K562 (cell line): ENCODE data around the gene RDH5. TPM values are rescaled to one million over a fixed set of nuclear protein-coding genes. Genes with fewer than 3 reads are reported as not detected.

Experiments
- ATAC-seq: fragments of 200-7000 bp; cut with Tn5 transposase; 3 replicates; pipeline ENCODE4 v1.9.1; 2020; ENCODE audit warnings: moderate library complexity
- BruUV-seq: library from RNA; stranded (reverse); fragments of 400-500 nt; replicated peaks from 2 replicates; lab custom pipeline; 2021; lab: Mats Ljungman, UMichigan
- CTCF ChIA-PET: fragments of 300-600 bp; formaldehyde crosslinking; extraction: SDS; loops from one replicate; lab custom pipeline; 2021; ENCODE audit warnings: low intra/inter-chr PET ratio; lab: Yijun Ruan, JAX
- POLR2A ChIA-PET: fragments of 300-600, 350-650 bp; sonication (Branson Sonifier 250); formaldehyde crosslinking; extraction: SDS; loops from one replicate; lab custom pipeline; 2021; ENCODE audit warnings: antibody characterized with exemption, inconsistent platforms; lab: Yijun Ruan, JAX
- DNase-seq, 4 experiments: peaks; one replicate each; pipeline versions ENCODE4 v3.0.0 to v3.0.0-alpha.2; 2011 to 2018; ENCODE audit warnings: low spot score in 3 of 4, mixed read lengths in 3 of 4; ENCODE audit errors: extremely low read depth in 1 of 4
- FAIRE-seq: peaks from 2 replicates; lab custom pipeline; 2011; peaks lifted over from hg19 to GRCh38; lab: Jason Lieb, UNC
- H2AFZ ChIP-seq: 2 replicates; pipeline ENCODE4 v1.6.0; 2011; ENCODE audit warnings: low read depth, low read length, control low read depth, inconsistent platforms
- H3K27ac ChIP-seq: fragments of 200-600 bp; 3 replicates; pipeline ENCODE4 v1.8.0; 2011; ENCODE audit warnings: low read depth, mild to moderate bottlenecking, control low read depth, inconsistent platforms, low read length, moderate library complexity, mixed read lengths; ENCODE audit errors: extremely low read depth
- H3K27me3 ChIP-seq, 2 experiments: fragments of 300-600 bp in 1 of 2; 2 replicates in 1 of 2; 3 replicates in 1 of 2; pipeline versions ENCODE4 v1.6.0 to v1.8.0; 2011; ENCODE audit warnings: inconsistent platforms in 2 of 2, low read length in 2 of 2, mild to moderate bottlenecking in 1 of 2, mixed read lengths in 1 of 2, moderate library complexity in 1 of 2; ENCODE audit not compliant: control insufficient read depth in 2 of 2, insufficient read depth in 2 of 2
- H3K36me3 ChIP-seq: fragments of 300-600 bp; 3 replicates; pipeline ENCODE4 v1.8.0; 2011; ENCODE audit warnings: mild to moderate bottlenecking, low read length, inconsistent platforms; ENCODE audit not compliant: control insufficient read depth, insufficient read depth
- H3K4me1 ChIP-seq, 2 experiments: fragments of 200-600 bp in 1 of 2; replicated peaks in 1 of 2; 2 replicates in 1 of 2; 3 replicates in 1 of 2; pipeline versions ENCODE4 v1.5.1 to v1.8.0; 2011; ENCODE audit warnings: inconsistent platforms in 2 of 2, low read length in 2 of 2, mild to moderate bottlenecking in 1 of 2, mixed read lengths in 1 of 2, moderate library complexity in 1 of 2; ENCODE audit not compliant: control insufficient read depth in 2 of 2, insufficient read depth in 2 of 2
- H3K4me2 ChIP-seq: 2 replicates; pipeline ENCODE4 v1.6.1; 2011; ENCODE audit warnings: low read length, control low read depth, inconsistent platforms, mixed read lengths; ENCODE audit not compliant: insufficient read depth
- H3K4me3 ChIP-seq: fragments of 200-600 bp; sonication (generic), shearing (Covaris generic); 2 replicates; pipeline ENCODE4 v1.5.1; 2016; ENCODE audit warnings: control low read depth, inconsistent platforms
- H3K79me2 ChIP-seq: fragments of 200-600 bp; 3 replicates; pipeline ENCODE4 v1.8.0; 2011; ENCODE audit warnings: low read length, inconsistent platforms; ENCODE audit not compliant: control insufficient read depth, insufficient read depth
- H3K9ac ChIP-seq, 2 experiments: 2 replicates each; pipeline versions ENCODE4 v1.6.0 to v1.6.1; 2011; ENCODE audit warnings: low read depth in 2 of 2, low read length in 2 of 2, control low read depth in 1 of 2, inconsistent platforms in 1 of 2, mild to moderate bottlenecking in 1 of 2, mixed read lengths in 1 of 2; ENCODE audit not compliant: insufficient read depth in 1 of 2
- H3K9me1 ChIP-seq: one replicate; pipeline ENCODE4 v1.6.0; 2011; ENCODE audit warnings: inconsistent platforms, mild to moderate bottlenecking, low read length, moderate library complexity; ENCODE audit not compliant: control insufficient read depth, insufficient read depth
- H3K9me3 ChIP-seq: replicated peaks from 2 replicates; pipeline ENCODE4 v1.5.1; 2011; ENCODE audit warnings: low read depth, low read length, inconsistent platforms; ENCODE audit not compliant: control insufficient read depth, insufficient read depth
- H4K20me1 ChIP-seq: replicated peaks from 2 replicates; pipeline ENCODE4 v1.6.1; 2011; ENCODE audit warnings: low read length, inconsistent platforms, mixed read lengths; ENCODE audit not compliant: control insufficient read depth, insufficient read depth
- ATF7 ChIP-seq: fragments of 450-650 bp; IDR thresholded peaks from 2 replicates; pipeline ENCODE4 v1.7.1; 2014; ENCODE audit warnings: mild to moderate bottlenecking, moderate library complexity
- FIP1L1 ChIP-seq: fragments of 200-400 bp; formaldehyde crosslinking; IDR thresholded peaks from 2 replicates; pipeline ENCODE4 v1.6.1; 2018; ENCODE audit warnings: mild to moderate bottlenecking, low read depth, low read length; ENCODE audit not compliant: poor library complexity, severe bottlenecking
- NFIC ChIP-seq: fragments of 450-650 bp; IDR thresholded peaks from 2 replicates; pipeline ENCODE4 v1.6.1; 2017; ENCODE audit warnings: mild to moderate bottlenecking, inconsistent platforms
- SAFB ChIP-seq: fragments of 200-400 bp; formaldehyde crosslinking; IDR thresholded peaks from 2 replicates; pipeline ENCODE4 v1.6.1; 2017; ENCODE audit warnings: low read depth, low read length, borderline replicate concordance
- TCF3 ChIP-seq: sonication (generic); formaldehyde crosslinking; IDR thresholded peaks from 2 replicates; pipeline ENCODE4 v1.4.0; 2020; ENCODE audit warnings: mild to moderate bottlenecking, missing genetic modification reagents
- YY1 ChIP-seq, 3 experiments: IDR thresholded peaks; 2 replicates each; pipeline ENCODE4 v1.6.1; 2011; ENCODE audit warnings: low read length in 2 of 3, mild to moderate bottlenecking in 2 of 3, moderate library complexity in 2 of 3, borderline replicate concordance in 1 of 3, control low read depth in 1 of 3, low read depth in 1 of 3; ENCODE audit not compliant: insufficient read depth in 3 of 3, insufficient replicate concordance in 2 of 3, control insufficient read depth in 1 of 3, insufficient read length in 1 of 3; ENCODE audit errors: extremely low read depth in 1 of 3
- ZNF133 ChIP-seq: fragments of 250-450 bp; sonication (Bioruptor Pico); IDR thresholded peaks from 2 replicates; pipeline ENCODE4 v1.4.0; 2020; ENCODE audit warnings: mild to moderate bottlenecking
- ZNF79 ChIP-seq: fragments of 250-450 bp; sonication (Bioruptor Pico); IDR thresholded peaks from 2 replicates; pipeline ENCODE4 v1.4.0; 2020; ENCODE audit warnings: low read depth, mild to moderate bottlenecking, moderate library complexity
- WGBS: fragments of 100-300 bp; shearing (Covaris generic); methylation state at CpG from one replicate; pipeline ENCODE4 v1.1.6; 2016; ENCODE audit warnings: low coverage, mixed read lengths; ENCODE audit not compliant: insufficient coverage; ENCODE audit errors: missing lambda C conversion rate; 5-methylcytosine and 5-hydroxymethylcytosine counted together
- in situ Hi-C: fragments of 300-500 bp; cut with MboI; formaldehyde crosslinking; loops from 4 replicates; pipeline ENCODE4 v1.15.0; 2018; ENCODE audit warnings: inconsistent platforms, mixed read lengths
- intact Hi-C: fragments of 100-400 bp; cut with micrococcal nuclease; formaldehyde crosslinking; loops from 2 replicates; pipeline ENCODE4 v1.14.2; 2022
- polyA plus RNA-seq, 8 experiments: library from polyadenylated mRNA; depleted of rRNA in 4 of 8; stranded (reverse) in 5 of 8; unstranded in 3 of 8; fragments of >200 nt; fragmentation: Nextera tagmentation in 2 of 8; fragmentation: Illumina TruSeq in 1 of 8; extraction: Ambion mirVana in 2 of 8; extraction: Trizol in 1 of 8; gene quantifications; 2 replicates each; pipeline versions ENCODE4 v1.2.1 to v1.2.3, GENCODE V29; 2011 to 2014; ENCODE audit warnings: inconsistent platforms in 1 of 8, missing spikeins in 1 of 8
- small RNA-seq: library from RNA; depleted of rRNA; stranded (forward); fragments of <200 nt; gene quantifications from one replicate; pipeline ENCODE3, GENCODE V24; 2014
- total RNA-seq, 7 experiments: library from RNA; depleted of rRNA in 6 of 7; stranded (reverse); fragments of >200 nt in 6 of 7; fragmentation: Illumina TruSeq in 2 of 7; extraction: Trizol in 2 of 7; gene quantifications; 2 replicates each; pipeline versions ENCODE4 v1.2.1 to v1.2.3, GENCODE V29; 2011 to 2021; ENCODE audit warnings: low replicate concordance in 1 of 7
- TF ChIP-seq, protein P1 (sequence below): fragments of 450-650 bp; IDR thresholded peaks from 2 replicates; pipeline ENCODE4 v1.6.1; 2016; ENCODE audit warnings: mild to moderate bottlenecking

The RDH5 gene
- total and polyA plus RNA-seq, 9 of the 15 experiments (the other 6 are each of a cell fraction or from before 2014, with no cell fraction given), result 0.28 to 2.0 (median 1.1) TPM; not detected in 1

DNA sequence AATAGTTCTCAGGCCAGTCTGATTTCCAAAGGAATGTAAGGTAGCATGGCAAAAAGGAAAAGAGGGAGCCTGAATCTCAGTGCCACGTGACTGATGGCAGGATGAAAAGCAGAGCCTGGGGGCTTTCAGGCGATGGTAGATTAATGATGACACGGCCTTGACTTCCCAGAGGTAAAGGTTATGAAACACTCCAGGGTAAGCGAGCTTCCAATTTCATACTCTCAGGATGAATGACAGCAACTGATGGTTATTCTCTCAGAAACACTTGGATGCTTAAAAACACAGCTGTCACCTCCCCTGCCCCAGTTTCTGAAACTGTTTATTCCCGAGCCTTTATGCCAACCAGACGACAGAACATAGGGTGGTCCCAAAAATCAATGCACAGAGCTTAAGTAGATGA lies 51.5 kb downstream of the RDH5 start:
- FAIRE-seq, result no peak
- POLR2A ChIA-PET, result interaction anchor here (0.7 to 1.8 kb wide), 6 partner anchors 9 to 156 kb away, joined by 3 to 8 read pairs (median 5); partner anchors contain the start of gene PYM1

More for the DNA sequence above, 51.5 kb downstream of the RDH5 start:
- H4K20me1 ChIP-seq, result no peaks in the 10 kb centered on the region
- CTCF ChIA-PET, result no interaction called here
- H3K27ac ChIP-seq, result no peak overlapping the region
- no peak overlapping the region for H3K9ac ChIP-seq
- TF ChIP-seq, protein P1, sequence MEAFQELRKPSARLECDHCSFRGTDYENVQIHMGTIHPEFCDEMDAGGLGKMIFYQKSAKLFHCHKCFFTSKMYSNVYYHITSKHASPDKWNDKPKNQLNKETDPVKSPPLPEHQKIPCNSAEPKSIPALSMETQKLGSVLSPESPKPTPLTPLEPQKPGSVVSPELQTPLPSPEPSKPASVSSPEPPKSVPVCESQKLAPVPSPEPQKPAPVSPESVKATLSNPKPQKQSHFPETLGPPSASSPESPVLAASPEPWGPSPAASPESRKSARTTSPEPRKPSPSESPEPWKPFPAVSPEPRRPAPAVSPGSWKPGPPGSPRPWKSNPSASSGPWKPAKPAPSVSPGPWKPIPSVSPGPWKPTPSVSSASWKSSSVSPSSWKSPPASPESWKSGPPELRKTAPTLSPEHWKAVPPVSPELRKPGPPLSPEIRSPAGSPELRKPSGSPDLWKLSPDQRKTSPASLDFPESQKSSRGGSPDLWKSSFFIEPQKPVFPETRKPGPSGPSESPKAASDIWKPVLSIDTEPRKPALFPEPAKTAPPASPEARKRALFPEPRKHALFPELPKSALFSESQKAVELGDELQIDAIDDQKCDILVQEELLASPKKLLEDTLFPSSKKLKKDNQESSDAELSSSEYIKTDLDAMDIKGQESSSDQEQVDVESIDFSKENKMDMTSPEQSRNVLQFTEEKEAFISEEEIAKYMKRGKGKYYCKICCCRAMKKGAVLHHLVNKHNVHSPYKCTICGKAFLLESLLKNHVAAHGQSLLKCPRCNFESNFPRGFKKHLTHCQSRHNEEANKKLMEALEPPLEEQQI, result no peak
- TF ChIP-seq SAFB (no peak), TCF3 (CRISPR knock-in tag) (no peak), YY1 (IDR thresholded peaks at IDR 0.05; ENCODE audit: borderline replicate concordance in 1 of 3, control insufficient read depth in 1 of 3, extremely low read depth in 1 of 3, insufficient read depth in 3 of 3, insufficient read length in 1 of 3, insufficient replicate concordance in 2 of 3, low read depth in 1 of 3, low read length in 2 of 3) (no peak), ZNF79 (CRISPR knock-in tag) (no peak), NFIC (no peak), ZNF133 (CRISPR knock-in tag) (no peak), ATF7 (no peak), FIP1L1 (no peak)
- TF ChIP-seq, all 486 proteins: peak for 0
- Histone ChIP-seq H3K79me2 (peaks cover 16% of the 10 kb centered on the region), H3K36me3 (peaks cover 68% of the 10 kb centered on the region), H3K4me2 (no peak overlapping the region), H3K4me3 (no peak overlapping the region), H3K27me3 (no peaks in the 10 kb centered on the region), H3K9me1 (peaks cover 4% of the 10 kb centered on the region), H2AFZ (no peak overlapping the region), H3K4me1 (no peaks in the 10 kb centered on the region), H3K9me3 (no peaks in the 10 kb centered on the region)
- ATAC-seq, result no peak
- no peak for DNase-seq
- WGBS, result 91% methylated on average over 6 of the region's 6 CpGs
- intact Hi-C loops, result no loop called here
- in situ Hi-C loops, result no loop called here
- BruUV-seq, result no TSS peak

Small RNA genes within 50 kb of the gene (small RNA-seq; reads per million reads assigned to genes)
- gene AC009779.1 (not detected), gene RF00017 (not detected)

Other genes with a start within 250 kb of the RDH5 start
Only the 7 nearest of the 16 such genes appear.
- gene OR10P1, start 83.5 kb upstream of the RDH5 start, total RNA-seq (2014; rRNA removed), result not detected in 2 replicates
- gene OR10P1, start 83.5 kb upstream of the RDH5 start, total RNA-seq (2014; rRNA removed; fragmentation: Illumina TruSeq; extraction: Trizol), result not detected in 2 replicates
- gene OR10P1, start 83.5 kb upstream of the RDH5 start, total RNA-seq (2015; rRNA removed; fragmentation: Illumina TruSeq; extraction: Trizol), result not detected in 2 replicates
- not detected in 2 replicates for gene OR10P1, start 83.5 kb upstream of the RDH5 start, total RNA-seq (2021)
- not detected in 2 replicates for gene OR10P1, start 83.5 kb upstream of the RDH5 start, polyA plus RNA-seq (2011; rRNA removed)
- gene OR10P1, start 83.5 kb upstream of the RDH5 start, polyA plus RNA-seq (2014; fragmentation: Illumina TruSeq; extraction: Trizol), result not detected in 2 replicates
- gene OR10P1, start 83.5 kb upstream of the RDH5 start, polyA plus RNA-seq (2014; fragmentation: Nextera tagmentation; extraction: Ambion mirVana), result not detected
- not detected in 2 replicates for gene OR10P1, start 83.5 kb upstream of the RDH5 start, polyA plus RNA-seq (2014; rRNA removed)
- gene ITGA7, start 12.5 kb upstream of the RDH5 start, total RNA-seq (2014; rRNA removed), result 0.18 and 0.57 TPM in 2 replicates
- 0.41 and 0.55 TPM in 2 replicates for gene ITGA7, start 12.5 kb upstream of the RDH5 start, total RNA-seq (2014; rRNA removed; fragmentation: Illumina TruSeq; extraction: Trizol)
- 0.53 and 0.58 TPM in 2 replicates for gene ITGA7, start 12.5 kb upstream of the RDH5 start, total RNA-seq (2015; rRNA removed; fragmentation: Illumina TruSeq; extraction: Trizol)
- 1.9 and 2.3 TPM in 2 replicates for gene ITGA7, start 12.5 kb upstream of the RDH5 start, total RNA-seq (2021)
- 0.67 and 1.6 TPM in 2 replicates for gene ITGA7, start 12.5 kb upstream of the RDH5 start, polyA plus RNA-seq (2011; rRNA removed)
- gene ITGA7, start 12.5 kb upstream of the RDH5 start, polyA plus RNA-seq (2014; fragmentation: Illumina TruSeq; extraction: Trizol), result 1.1 and 1.4 TPM in 2 replicates
- gene ITGA7, start 12.5 kb upstream of the RDH5 start, polyA plus RNA-seq (2014; fragmentation: Nextera tagmentation; extraction: Ambion mirVana), result under 1 TPM in 1 of 2 experiments, not detected in 1; 0.11 TPM
- gene ITGA7, start 12.5 kb upstream of the RDH5 start, polyA plus RNA-seq (2014; rRNA removed), result 0.54 and 0.96 TPM in 2 replicates
- gene BLOC1S1, start 4.3 kb upstream of the RDH5 start, total RNA-seq (2014; rRNA removed), result 124 and 125 TPM in 2 replicates
- 52.1 and 75.2 TPM in 2 replicates for gene BLOC1S1, start 4.3 kb upstream of the RDH5 start, total RNA-seq (2014; rRNA removed; fragmentation: Illumina TruSeq; extraction: Trizol)
- gene BLOC1S1, start 4.3 kb upstream of the RDH5 start, total RNA-seq (2015; rRNA removed; fragmentation: Illumina TruSeq; extraction: Trizol), result 82.9 and 84.6 TPM in 2 replicates
- 81.8 and 83.5 TPM in 2 replicates for gene BLOC1S1, start 4.3 kb upstream of the RDH5 start, total RNA-seq (2021)
- 86.4 and 95.8 TPM in 2 replicates for gene BLOC1S1, start 4.3 kb upstream of the RDH5 start, polyA plus RNA-seq (2011; rRNA removed)
- 98.8 and 108 TPM in 2 replicates for gene BLOC1S1, start 4.3 kb upstream of the RDH5 start, polyA plus RNA-seq (2014; fragmentation: Illumina TruSeq; extraction: Trizol)
- gene BLOC1S1, start 4.3 kb upstream of the RDH5 start, polyA plus RNA-seq (2014; fragmentation: Nextera tagmentation; extraction: Ambion mirVana), result 100 to 1,000 TPM; 122 to 139 TPM
- gene BLOC1S1, start 4.3 kb upstream of the RDH5 start, polyA plus RNA-seq (2014; rRNA removed), result 134 and 161 TPM in 2 replicates
- gene CD63, start 8.6 kb downstream of the RDH5 start, total RNA-seq (2014; rRNA removed), result 425 and 433 TPM in 2 replicates
- 411 and 413 TPM in 2 replicates for gene CD63, start 8.6 kb downstream of the RDH5 start, total RNA-seq (2014; rRNA removed; fragmentation: Illumina TruSeq; extraction: Trizol)
- gene CD63, start 8.6 kb downstream of the RDH5 start, total RNA-seq (2015; rRNA removed; fragmentation: Illumina TruSeq; extraction: Trizol), result 706 and 735 TPM in 2 replicates
- 412 and 416 TPM in 2 replicates for gene CD63, start 8.6 kb downstream of the RDH5 start, total RNA-seq (2021)
- gene CD63, start 8.6 kb downstream of the RDH5 start, polyA plus RNA-seq (2011; rRNA removed), result 219 and 313 TPM in 2 replicates
- 408 and 431 TPM in 2 replicates for gene CD63, start 8.6 kb downstream of the RDH5 start, polyA plus RNA-seq (2014; fragmentation: Illumina TruSeq; extraction: Trizol)
- 100 to 1,000 TPM; 531 to 576 TPM for gene CD63, start 8.6 kb downstream of the RDH5 start, polyA plus RNA-seq (2014; fragmentation: Nextera tagmentation; extraction: Ambion mirVana)
- 501 and 655 TPM in 2 replicates for gene CD63, start 8.6 kb downstream of the RDH5 start, polyA plus RNA-seq (2014; rRNA removed)
- 2.4 and 6.5 TPM in 2 replicates for gene GDF11, start 22.7 kb downstream of the RDH5 start, total RNA-seq (2014; rRNA removed)
- 4.3 and 4.7 TPM in 2 replicates for gene GDF11, start 22.7 kb downstream of the RDH5 start, total RNA-seq (2014; rRNA removed; fragmentation: Illumina TruSeq; extraction: Trizol)
- 4.9 and 5.2 TPM in 2 replicates for gene GDF11, start 22.7 kb downstream of the RDH5 start, total RNA-seq (2015; rRNA removed; fragmentation: Illumina TruSeq; extraction: Trizol)
- 15.7 and 19.9 TPM in 2 replicates for gene GDF11, start 22.7 kb downstream of the RDH5 start, total RNA-seq (2021)
- 4.2 and 4.8 TPM in 2 replicates for gene GDF11, start 22.7 kb downstream of the RDH5 start, polyA plus RNA-seq (2011; rRNA removed)
- gene GDF11, start 22.7 kb downstream of the RDH5 start, polyA plus RNA-seq (2014; fragmentation: Illumina TruSeq; extraction: Trizol), result 10.3 and 10.5 TPM in 2 replicates
- 1 to 10 TPM; 1.4 to 1.6 TPM for gene GDF11, start 22.7 kb downstream of the RDH5 start, polyA plus RNA-seq (2014; fragmentation: Nextera tagmentation; extraction: Ambion mirVana)
- gene GDF11, start 22.7 kb downstream of the RDH5 start, polyA plus RNA-seq (2014; rRNA removed), result 9.7 and 14.2 TPM in 2 replicates
- 111 and 202 TPM in 2 replicates for gene SARNP, start 97.3 kb downstream of the RDH5 start, total RNA-seq (2014; rRNA removed)
- gene SARNP, start 97.3 kb downstream of the RDH5 start, total RNA-seq (2014; rRNA removed; fragmentation: Illumina TruSeq; extraction: Trizol), result 174 and 193 TPM in 2 replicates
- 147 and 154 TPM in 2 replicates for gene SARNP, start 97.3 kb downstream of the RDH5 start, total RNA-seq (2015; rRNA removed; fragmentation: Illumina TruSeq; extraction: Trizol)
- gene SARNP, start 97.3 kb downstream of the RDH5 start, total RNA-seq (2021), result 70.1 and 77.8 TPM in 2 replicates
- gene SARNP, start 97.3 kb downstream of the RDH5 start, polyA plus RNA-seq (2011; rRNA removed), result 156 and 174 TPM in 2 replicates
- 198 and 206 TPM in 2 replicates for gene SARNP, start 97.3 kb downstream of the RDH5 start, polyA plus RNA-seq (2014; fragmentation: Illumina TruSeq; extraction: Trizol)
- 100 to 1,000 TPM; 342 to 400 TPM for gene SARNP, start 97.3 kb downstream of the RDH5 start, polyA plus RNA-seq (2014; fragmentation: Nextera tagmentation; extraction: Ambion mirVana)
- gene SARNP, start 97.3 kb downstream of the RDH5 start, polyA plus RNA-seq (2014; rRNA removed), result 212 and 228 TPM in 2 replicates
- gene ORMDL2, start 97.6 kb downstream of the RDH5 start, total RNA-seq (2014; rRNA removed), result 9.9 and 13.6 TPM in 2 replicates
- gene ORMDL2, start 97.6 kb downstream of the RDH5 start, total RNA-seq (2014; rRNA removed; fragmentation: Illumina TruSeq; extraction: Trizol), result 41.8 and 42.9 TPM in 2 replicates
- 21.6 and 23.3 TPM in 2 replicates for gene ORMDL2, start 97.6 kb downstream of the RDH5 start, total RNA-seq (2015; rRNA removed; fragmentation: Illumina TruSeq; extraction: Trizol)
- 32.7 and 34.3 TPM in 2 replicates for gene ORMDL2, start 97.6 kb downstream of the RDH5 start, total RNA-seq (2021)
- gene ORMDL2, start 97.6 kb downstream of the RDH5 start, polyA plus RNA-seq (2011; rRNA removed), result 23.3 and 34.4 TPM in 2 replicates
- 35.7 and 45.2 TPM in 2 replicates for gene ORMDL2, start 97.6 kb downstream of the RDH5 start, polyA plus RNA-seq (2014; fragmentation: Illumina TruSeq; extraction: Trizol)
- gene ORMDL2, start 97.6 kb downstream of the RDH5 start, polyA plus RNA-seq (2014; fragmentation: Nextera tagmentation; extraction: Ambion mirVana), result 100 to 1,000 TPM in 1 of 2 experiments, 10 to 100 TPM in 1; 98.0 to 113 TPM
- 21.7 and 27.0 TPM in 2 replicates for gene ORMDL2, start 97.6 kb downstream of the RDH5 start, polyA plus RNA-seq (2014; rRNA removed)